NCI-H2107 treated with DMSO at 0.1 percent for 48 hours (cell line): ENCODE data around the gene CROT.

Source experiments
- DNase-seq: peaks from one replicate; lab custom pipeline; 2025; ENCODE audit not compliant: unreplicated experiment; lab: John Stamatoyannopoulos, UW

The CROT gene, protein sequence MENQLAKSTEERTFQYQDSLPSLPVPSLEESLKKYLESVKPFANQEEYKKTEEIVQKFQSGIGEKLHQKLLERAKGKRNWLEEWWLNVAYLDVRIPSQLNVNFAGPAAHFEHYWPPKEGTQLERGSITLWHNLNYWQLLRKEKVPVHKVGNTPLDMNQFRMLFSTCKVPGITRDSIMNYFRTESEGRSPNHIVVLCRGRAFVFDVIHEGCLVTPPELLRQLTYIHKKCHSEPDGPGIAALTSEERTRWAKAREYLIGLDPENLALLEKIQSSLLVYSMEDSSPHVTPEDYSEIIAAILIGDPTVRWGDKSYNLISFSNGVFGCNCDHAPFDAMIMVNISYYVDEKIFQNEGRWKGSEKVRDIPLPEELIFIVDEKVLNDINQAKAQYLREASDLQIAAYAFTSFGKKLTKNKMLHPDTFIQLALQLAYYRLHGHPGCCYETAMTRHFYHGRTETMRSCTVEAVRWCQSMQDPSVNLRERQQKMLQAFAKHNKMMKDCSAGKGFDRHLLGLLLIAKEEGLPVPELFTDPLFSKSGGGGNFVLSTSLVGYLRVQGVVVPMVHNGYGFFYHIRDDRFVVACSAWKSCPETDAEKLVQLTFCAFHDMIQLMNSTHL

DNA sequence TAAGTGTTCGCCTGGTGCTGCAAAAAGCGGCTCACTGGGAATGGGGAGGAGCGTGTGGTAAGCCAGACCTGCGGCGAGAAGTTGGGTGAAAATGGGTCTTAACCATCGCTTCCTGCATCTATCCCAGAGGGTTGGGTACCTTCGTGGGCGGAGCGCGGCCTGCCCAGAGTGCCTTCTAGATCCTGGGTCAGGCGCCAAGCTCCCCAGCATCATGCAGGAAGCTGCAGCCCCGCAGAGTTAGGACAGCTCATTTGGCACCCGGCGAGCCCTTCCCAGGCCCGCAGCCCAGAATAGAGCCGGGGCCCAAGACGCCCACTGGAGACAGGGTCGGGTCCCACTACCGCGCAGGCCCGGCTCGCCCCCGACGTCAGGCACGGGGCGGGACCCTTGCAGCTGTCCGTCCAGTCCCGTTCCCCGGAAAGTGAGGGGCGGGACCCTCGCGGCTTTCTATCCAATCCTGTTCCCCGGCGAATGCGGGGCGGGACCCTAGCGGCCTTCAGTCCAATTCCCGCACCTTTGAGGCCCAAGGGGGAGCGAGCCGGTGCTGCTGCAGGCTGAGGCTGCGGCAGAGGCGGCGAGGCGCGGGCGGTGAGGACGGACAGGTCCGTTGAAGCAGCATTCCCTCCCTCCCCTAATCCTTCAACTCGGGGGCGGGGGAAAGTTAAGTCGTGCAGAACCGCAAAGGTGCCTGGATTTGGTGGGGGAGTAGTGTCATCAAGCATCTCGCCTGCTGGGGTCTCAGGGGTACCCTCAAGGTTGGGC is at the start of gene CROT:
Gene CROT, plus strand, starts transcription at position 499 of the 762 bp plus-strand sequence. CDS start 3,405 bp downstream, outside the sequence.
- DNase-seq, result peak; percentile 93

DNA sequence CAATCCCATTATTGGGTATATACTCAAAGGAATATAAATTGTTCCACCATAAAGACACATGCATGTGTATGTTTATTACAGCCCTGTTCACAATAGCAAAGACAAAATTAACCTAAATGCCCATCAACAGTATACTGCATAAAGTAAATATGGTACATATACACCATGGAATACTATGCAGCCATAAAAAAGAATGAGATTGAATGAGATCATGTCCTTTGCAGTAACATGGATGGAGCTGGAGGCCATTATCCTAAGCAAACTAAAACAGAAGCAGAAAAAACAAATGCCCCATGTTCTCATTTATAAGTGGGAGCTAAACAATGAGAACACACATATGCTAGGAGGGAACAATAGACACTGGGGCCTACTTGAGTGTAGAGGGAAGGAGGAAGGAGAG is 44.7 kb upstream of the CROT start:
- DNase-seq, result no peak

DNA sequence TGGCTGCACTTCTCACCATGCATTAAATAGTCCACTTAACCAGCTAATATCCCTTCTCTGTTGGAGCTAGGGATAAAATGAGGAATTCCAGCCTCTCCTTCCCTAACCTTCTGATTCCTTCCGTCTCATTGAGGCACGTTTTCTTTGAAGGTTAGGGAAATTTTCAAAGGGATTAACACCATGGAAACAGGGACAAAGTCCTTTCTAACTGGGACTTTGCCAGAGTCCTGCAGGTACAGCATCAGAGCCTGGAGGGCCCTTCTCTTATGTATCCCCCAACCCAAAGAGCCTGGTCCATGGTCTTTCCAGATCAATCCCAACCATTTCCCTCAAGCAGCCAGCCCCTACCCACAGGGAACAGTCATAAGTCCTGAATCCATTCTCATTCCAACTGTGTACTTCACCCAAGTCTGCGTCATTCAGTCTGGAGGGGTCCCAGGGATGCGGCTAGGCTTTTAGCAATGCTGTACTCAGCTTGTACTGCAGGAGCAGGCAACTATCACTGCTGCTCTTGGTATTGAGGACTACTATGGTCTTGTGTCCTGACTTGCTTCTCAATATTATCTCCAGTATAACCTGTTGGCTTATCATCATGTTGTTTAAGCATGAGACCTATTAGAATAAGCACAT is 34.6 kb upstream of the CROT start:
- no peak for DNase-seq

DNA sequence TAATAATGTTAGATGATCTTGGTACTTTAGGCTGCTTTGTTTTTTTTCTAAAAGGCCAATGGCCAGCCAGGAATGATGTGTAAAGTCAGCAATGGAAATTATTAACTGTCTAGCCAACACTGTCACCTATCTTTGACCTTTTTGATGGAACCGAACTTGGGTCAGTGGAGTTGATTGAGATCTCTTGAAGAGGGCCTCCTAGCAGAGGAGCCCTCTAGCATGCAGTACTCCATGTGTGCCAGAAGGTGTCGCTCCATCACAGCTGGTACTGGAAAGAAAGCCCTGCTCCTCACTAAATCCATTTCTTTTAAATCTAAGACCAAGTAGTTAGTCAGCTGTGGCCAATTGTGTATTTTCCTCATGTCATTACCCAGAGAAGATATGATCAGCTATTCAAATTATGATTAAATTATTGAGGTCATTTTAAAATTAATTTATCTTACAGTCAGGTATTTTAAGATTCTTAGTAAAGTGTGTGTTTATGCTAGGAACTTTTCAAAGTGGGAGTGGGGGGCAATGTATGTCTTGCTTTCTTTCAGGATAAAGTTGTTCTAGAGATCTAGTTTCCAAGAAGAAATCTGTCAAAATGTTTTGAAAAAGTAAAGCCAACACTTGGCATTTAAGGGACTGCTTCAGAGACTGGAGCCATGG is 33.1 kb upstream of the CROT start:
- DNase-seq, result peak; percentile 55

DNA sequence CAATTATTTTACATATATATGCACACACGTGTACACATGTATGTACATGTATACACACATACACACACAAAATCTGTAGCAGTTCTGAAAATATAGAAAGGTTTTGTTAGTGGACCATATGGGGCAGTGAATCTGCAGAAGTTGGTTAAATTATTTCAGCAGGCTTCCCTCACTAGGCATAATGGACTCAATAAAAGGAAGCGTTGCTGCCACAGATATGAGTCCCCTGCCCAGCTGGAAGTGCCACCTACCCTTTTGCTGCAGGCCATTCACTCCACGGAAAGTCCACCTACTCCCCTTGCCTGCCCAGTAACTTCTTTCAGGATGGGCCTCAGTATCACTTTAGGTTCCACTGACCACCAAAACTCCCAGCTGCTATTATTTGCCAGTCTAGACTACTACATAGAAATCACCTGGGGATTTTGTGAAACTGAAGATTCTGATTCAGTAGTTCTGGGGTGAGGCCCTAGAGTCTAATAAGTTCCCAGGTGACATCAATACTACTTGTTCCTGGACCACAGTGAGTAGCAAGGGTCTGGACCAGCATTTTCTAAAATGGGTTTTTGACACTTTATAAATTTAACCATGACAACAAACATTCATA is 29.3 kb upstream of the CROT start:
- DNase-seq, result no peak

DNA sequence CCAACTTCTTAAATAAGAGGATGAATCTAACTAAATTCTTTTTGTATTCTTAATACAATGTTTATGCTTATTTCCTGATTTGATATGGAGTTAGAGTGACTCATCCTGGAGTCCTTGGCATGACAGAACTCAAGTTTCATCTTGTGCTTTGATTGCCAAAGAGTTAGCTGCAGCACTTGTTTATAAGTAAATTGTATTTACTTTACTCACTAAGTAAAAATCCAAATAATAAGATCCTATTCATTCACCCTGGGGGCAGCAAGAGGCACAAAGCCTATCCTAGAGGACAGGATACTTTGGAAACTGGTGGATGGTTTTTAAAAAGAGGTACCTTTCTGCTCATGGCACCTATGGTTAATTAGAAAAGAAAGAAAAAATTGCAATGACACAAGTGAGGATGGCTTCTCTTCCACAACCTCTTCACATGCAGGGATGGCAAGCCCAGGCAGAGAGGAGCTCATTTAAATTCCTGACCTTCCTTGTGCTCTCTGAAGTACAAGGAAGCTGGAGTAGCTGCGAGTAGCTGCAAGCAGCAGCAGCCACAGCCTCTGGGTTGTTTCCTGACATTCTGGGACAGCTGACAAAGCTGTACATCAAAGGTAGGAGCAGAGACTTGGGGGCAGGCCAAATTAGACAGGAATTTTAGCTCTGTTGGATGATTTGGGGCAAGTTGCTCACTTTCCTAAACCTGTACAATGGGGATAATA is 28.5 kb upstream of the CROT start:
- DNase-seq, result no peak

DNA sequence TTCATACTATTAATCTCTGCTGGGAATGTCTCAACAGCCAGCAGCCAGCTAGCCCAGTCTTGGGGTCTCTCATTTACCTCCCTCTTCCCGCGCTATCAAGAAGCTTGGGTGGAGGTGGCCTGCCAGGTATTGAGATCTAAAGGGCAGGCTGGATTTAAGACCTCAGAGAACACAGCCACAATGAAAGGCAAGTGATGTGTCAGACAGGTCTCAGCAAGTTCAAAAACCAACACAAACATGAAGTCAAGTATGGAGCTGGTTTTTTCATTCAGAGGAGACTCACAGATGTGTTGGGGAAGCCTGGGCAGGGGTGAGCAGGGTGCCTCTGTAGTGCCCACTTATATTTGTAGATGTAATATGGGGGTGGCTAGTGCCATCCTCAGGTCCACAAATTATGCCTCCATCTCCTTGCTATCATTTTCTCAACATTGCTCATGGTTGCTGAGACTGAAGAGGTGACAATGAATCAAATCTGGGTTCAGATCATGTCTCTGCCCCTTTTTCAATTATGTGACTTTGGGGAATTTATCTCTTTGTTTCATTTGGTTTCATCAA is 27.7 kb upstream of the CROT start:
- DNase-seq, result no peak

DNA sequence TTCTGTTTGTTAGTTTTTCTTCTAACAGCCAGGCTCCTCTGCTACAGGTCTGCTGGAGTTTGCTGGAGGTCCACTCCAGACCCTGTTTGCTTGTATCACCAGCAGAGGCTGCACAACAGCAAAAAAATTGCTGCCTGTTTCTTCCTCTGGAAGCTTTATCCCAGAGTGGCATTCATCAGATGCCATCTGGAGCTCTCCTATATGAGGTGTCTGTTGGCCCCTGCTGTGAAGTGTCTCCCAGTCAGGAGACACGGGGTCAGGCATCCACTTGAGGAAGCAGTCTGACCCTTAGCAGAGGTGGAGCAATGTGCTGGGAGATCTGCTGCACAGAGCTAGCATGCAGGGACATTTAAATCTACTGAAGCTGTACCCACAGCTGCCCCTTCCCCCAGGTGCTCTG is 26.7 kb upstream of the CROT start:
- peak; percentile 6 for DNase-seq

DNA sequence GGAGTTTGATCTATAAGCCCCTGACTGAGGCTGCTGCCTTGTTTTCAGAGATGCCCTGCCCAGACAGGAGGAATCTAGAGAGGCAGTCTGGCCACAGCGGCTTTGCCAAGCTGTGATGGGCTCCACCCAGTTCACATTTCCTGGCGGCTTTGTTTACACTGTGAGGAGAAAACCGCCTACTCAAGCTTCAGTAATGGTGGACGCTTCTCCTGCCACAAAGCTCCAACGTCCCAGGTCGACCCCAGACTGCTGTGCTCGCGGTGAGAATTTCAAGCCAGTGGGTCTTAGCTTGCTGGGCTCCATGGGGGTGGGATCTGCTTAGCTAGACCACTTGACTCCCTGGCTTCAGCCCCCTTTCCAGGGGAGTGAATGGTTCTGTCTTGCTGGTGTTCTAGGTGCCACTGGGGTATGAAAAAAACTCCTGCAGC is 26.3 kb upstream of the CROT start:
- DNase-seq, result peak; percentile 34

DNA sequence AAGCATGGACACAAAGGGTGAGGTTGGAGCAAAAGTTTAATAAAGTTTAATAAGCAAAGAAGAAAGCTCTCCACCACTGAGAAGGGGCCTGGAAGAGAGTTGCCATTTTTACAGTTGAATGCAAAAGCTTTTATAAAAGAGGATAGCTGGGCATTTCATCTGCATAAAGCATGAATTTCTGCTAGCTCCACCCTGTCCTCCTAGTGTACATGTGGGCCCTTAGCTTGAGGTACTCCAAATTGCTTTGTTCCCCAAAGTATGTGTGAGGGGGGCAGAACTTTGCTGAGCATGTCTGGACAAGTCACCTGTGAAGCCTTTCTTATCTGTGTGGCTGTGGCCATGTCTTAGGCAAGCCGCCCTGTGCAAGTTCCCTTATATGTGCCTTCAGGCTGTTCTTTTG is 22.6 kb upstream of the CROT start:
- DNase-seq, result no peak

DNA sequence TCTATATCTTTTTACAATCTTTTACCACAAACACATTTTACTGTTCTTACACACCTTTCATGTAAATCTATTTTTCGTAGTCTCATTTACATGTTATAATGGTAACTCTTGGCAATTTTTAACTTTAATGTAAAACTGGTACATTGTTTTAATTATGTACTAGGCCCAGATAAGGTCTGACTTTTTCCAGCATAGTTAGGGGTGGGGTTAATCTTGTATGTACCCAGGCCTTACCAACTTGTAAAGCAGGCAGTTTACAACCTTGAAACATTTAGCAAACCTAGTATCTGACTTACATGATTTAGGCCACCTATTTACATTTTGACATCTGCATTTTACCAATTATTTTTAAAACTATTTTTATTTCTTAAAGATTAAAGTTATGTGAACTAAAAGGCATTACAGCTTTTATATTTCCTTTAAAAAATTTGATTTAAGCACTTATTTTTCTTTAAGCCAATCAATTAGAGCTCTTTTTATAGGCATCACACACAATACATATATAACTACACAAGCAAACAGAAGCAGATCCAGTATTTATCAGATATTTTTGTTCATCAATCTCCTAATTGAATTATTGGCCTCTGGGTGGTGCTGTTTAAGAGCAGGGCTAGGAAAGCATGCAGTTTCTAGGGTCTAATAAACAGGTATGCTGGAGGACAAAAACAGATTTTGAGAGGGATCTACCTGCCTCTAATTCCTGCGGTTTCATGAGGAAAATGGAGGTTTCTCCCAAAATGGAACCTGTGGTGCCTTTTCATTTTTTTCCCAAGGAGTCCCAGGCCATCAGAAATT is 19.7 kb upstream of the CROT start:
- DNase-seq, result no peak

DNA sequence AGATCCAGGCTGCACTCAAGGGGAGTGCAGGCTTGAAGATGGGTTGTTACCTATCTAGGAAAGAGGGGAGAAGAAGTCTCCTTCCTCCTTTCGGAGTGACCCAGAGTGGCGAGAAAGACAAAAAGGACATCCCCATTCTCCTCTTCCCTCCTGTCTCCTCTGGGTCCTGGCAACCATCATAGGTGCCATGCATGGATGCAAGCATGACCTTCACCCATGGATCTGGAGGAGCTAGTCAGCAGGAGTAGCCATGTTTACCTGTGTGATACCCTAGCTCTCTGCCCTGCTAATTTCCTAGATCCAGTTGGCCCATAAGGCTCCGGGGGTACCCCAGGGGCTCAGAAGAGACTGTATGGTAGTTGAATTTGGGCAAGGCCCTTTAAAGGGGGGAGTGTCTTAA is 17.2 kb upstream of the CROT start:
- DNase-seq, result no peak

DNA sequence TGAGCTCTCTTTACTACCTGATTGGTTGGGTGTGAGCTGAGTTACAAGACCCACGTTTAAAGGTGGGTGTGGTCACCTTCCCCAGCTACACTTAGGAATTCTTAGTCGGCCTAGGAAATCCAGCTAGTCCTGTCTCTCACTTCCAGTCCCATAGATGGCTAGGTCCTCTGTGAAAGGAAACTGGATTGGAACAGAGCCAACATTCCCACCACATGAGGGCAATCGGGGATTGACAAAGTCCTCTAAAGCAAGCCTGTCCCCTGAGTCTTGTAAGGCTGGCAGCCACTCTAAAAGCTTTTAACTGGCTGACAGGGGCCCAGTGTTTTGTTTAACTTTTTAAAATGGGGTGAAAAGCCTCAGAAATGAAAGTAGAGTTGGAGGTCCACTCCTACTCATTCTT is 15.1 kb upstream of the CROT start:
- no peak for DNase-seq

DNA sequence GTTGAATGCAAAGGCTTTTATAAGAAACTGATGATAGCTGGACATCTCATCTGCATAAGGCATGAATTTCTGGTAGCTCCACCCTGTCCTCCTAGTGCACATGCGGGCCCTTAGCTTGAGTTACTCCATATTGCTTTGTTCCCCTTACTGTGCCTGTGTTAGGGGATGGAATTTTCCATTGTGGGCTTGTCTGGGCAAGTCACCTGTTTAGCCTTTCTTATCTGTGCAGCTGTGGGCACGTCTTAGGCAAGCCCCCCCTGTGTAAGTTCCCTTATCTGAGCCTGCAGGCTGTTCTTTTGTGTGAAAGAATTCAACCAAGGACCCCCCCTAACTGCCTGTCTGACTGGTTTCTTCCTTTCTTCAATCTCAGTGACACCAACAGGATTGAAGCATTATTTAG is 14.5 kb upstream of the CROT start:
- no peak for DNase-seq

DNA sequence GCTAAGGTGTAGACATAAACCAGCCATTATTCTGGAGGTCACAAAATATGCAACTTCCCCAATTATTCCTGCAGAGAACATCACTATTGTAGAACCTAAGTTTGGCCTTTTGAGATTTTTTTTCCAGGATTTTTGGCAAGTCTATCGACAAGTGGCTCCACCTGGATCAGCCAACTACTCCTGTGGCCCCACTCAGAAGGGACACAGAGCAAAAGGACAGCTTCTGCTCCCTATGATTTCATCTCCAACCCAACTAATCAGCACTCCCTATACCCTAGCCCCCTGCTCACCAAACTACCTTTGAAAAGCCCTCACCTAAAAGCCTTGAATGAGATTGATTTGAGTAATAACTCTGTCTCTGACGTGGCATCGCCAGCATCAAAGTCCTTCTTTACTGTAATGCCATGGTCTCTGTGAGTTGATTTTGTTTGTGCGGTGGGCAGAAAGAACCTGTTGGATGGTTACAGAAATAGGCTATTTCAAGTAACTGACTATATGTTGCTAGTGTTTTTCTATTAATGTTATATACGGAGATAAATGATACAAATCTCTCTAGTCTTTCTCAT is 13.7 kb upstream of the CROT start:
- no peak for DNase-seq

DNA sequence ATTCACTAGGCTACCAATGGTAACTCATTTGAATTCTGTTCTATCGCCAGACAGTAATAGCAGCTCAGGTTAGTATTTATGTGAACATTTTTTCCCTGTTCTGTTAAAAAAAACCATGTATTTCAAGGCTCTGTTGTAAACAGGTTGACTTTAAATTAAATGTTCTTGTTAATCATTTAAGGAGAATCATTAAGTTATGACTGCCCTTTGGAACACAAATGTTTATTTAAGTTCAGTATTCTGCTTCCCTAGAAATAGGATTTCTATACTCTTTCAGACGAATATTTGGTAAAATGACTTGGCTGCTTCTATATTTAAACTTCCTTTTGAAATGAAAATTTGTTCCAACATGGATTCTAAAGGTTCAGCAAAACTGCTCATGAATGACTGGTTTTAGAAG is 13.1 kb upstream of the CROT start:
- DNase-seq, result no peak

DNA sequence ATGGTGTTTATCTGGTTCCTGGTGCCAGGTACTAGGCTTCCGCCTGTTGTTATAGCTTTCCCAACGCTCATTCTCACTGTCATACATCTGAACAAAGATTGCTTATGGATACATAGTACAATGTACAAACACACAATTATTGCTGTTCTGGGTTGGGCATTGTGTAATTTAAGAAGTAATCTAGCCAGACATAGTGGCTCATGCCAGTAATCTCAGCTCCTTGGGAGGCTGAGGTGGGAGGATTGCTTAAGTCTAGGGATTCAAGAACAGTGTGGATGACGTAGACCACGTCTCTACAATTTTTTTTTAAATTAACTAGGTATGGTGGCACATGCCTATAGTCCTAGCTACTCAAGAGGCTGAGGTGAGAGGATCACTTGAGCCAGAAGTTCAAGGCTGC is 9.3 kb upstream of the CROT start:
- DNase-seq, result no peak

DNA sequence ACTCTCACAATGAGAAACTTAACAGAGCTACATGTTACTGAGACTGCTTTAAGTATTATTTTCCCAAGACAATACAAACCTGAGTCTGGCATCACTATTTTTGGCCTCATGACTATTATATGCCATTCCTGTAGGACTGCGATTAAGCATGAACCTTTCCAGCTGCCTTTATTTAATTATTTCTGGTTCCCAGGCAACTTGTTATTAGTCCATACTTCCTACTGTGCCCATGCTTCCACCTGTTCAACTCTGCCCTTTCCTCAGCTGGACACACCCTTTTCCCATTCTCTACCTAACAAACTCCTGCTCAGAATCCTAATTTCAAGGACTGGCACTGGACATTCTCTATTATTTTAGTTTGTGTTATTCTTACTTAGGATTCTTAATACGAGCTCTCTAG is 8.1 kb upstream of the CROT start:
- DNase-seq, result no peak
